Sciatic nerve (tissue), 2 donors: Measurements from ENCODE around the gene SERPINB1. TPM values are rescaled to one million over a fixed set of nuclear protein-coding genes. Genes with fewer than 3 reads are reported as not detected.
"Not testable (repeated sequence)": the region's sequence is repeated elsewhere in the genome, so short reads cannot be mapped to it uniquely, and the experiment has no call there.

Source experiments
- ATAC-seq: fragments of 200-7000 bp; cut with Tn5 transposase; one replicate; pipeline ENCODE4 v1.9.1; 2020; ENCODE audit warnings: mild to moderate bottlenecking, moderate library complexity
- DNase-seq: peaks from one replicate; pipeline ENCODE4 v3.0.0-alpha.2; 2020; ENCODE audit warnings: low spot score
- intact Hi-C: fragments of 100-400 bp; cut with DNase I; formaldehyde crosslinking; loops from one replicate; pipeline ENCODE4 v1.14.2; 2022
- total RNA-seq: library from RNA; stranded (reverse); fragmentation: NEBNext Ultra II Directional; extraction: Animal tissue kit (Norgen Biotek cat#: 25700); gene quantifications from one replicate; pipeline ENCODE4 v1.2.1, GENCODE V29; 2021
- donor health status: DM: no; HTN: no; CAD: no.
- donor health status: DM: no; HTN: no; CAD: no.

Gene SERPINB1
- total RNA-seq, 1 donor from 2014 or later: 46.1 TPM

- ATAC-seq, DNase-seq, intact Hi-C loops: not testable (repeated sequence)
Measured at GRCh38 chr6:2853378-2853768, 11.7 kb upstream of the SERPINB1 start.

GRCh38 chr6:2852921-2853322, 11.3 kb upstream of the SERPINB1 start:
- no peak for DNase-seq
- intact Hi-C loops: no loop called here
- no peak for ATAC-seq

GRCh38 chr6:2852514-2852855, 10.8 kb upstream of the SERPINB1 start:
- ATAC-seq: no peak
- intact Hi-C loops: no loop called here
- no peak for DNase-seq

- no peak for ATAC-seq
- DNase-seq: no peak
- intact Hi-C loops: no loop called here
Measured at GRCh38 chr6:2851727-2852513, 10.3 kb upstream of the SERPINB1 start.

DNA sequence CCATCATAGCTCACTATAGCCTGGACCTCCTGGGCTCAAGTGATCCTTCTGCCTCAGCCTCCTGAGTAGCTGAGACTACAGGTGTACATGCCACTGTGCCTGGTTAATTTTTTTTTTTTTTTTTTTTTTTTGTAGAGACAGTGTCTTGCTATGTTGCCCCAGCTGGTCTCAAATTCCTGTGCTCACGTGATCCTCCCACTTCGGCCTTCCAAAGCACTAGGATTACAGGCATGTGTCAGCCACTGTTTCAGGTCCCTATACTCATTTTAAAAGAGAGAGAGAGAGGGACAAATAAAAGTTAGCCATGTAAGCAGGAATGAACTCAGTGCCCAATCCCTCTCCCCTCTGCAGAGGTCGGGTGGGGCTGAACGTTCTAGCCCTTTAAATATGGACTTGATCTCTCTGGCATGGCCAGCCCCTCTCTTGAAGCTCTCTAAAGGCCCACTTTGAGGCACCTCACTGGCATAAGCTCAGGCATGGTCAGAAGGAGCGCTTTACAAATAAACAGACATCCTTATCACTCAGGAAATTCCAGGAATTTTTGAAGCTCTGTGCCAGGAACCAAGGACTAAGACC, 9.0 kb upstream of the SERPINB1 start:
- ATAC-seq: no peak
- intact Hi-C loops: no loop called here
- no peak for DNase-seq

- DNase-seq (no peak), ATAC-seq (no peak)
- intact Hi-C loops: loop anchor here (5.0 to 10.0 kb wide), 2 partner anchors 83 to 206 kb away; no protein-coding TSS in a partner anchor
Measured at GRCh38 chr6:2848851-2849250, 7.2 kb upstream of the SERPINB1 start.

DNA sequence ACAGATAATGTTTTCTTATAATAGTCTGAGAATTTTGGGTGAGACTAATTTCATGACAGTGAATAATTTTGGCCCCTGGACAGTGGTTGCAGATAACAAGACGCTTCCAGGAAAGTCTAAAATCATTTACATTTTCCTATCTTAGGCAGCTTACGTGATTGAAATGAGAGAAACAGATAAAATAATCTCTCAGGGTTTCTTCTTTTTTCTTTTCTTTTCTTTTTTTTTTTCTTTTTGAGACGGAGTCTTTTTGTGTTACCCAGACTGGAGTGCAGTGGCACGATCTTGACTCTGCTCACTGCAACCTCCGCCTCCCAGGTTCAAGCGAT, 4.2 kb upstream of the SERPINB1 start:
- DNase-seq: no peak
- ATAC-seq: no peak
- intact Hi-C loops: loop anchor here (5.0 to 10.0 kb wide), 2 partner anchors 86 to 209 kb away; no protein-coding TSS in a partner anchor

GRCh38 chr6:2844008-2844407, 2.3 kb upstream of the SERPINB1 start:
- intact Hi-C loops: loop anchor here (10.0 kb wide), 1 partner anchor 211 kb away; no protein-coding TSS in a partner anchor

DNA sequence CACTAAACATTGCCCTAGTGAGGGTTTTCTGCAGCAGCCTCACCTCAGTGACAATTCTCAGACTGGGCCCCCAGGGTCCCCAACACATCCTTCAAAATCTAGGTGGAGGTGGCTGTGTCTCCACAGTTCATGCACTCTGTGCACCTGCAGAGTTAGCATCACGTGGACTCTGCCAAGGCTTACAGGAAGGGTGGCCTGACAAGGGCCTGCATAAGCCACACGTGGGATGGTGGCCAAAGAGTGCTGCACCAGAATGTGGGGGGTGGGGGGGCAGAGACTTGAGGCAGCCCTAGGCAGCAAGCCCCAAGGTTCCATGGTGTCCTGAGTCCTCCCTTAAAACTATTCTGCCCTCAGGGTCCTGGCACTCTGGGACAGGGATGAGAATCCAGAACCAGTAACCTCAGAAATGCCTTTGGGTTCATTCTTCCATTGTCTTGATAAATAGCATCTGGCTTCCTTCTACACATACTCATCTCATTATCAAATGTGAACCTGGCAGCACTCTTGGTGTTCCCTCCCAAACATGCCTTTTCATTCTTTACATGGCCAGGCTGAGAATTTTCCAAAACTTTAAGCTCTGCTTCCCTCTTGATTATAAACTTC, 1.6 kb upstream of the SERPINB1 start:
- intact Hi-C loops: loop anchor here (10.0 kb wide), 1 partner anchor 212 kb away; no protein-coding TSS in a partner anchor
- DNase-seq (no peak), ATAC-seq (no peak)

More at GRCh38 chr6:2844008-2844407, 2.3 kb upstream of the SERPINB1 start:
- ATAC-seq (no peak), DNase-seq (no peak)

- DNase-seq (no peak), ATAC-seq (no peak)
- intact Hi-C loops: loop anchor here (10.0 kb wide), 1 partner anchor 213 kb away; no protein-coding TSS in a partner anchor
Measured at GRCh38 chr6:2842139-2842552, 483 bp upstream of the SERPINB1 start.

GRCh38 chr6:2840749-2841061, 958 bp downstream of the SERPINB1 start:
- peak; percentile 10 for ATAC-seq
- intact Hi-C loops: loop anchor here (10.0 kb wide), 1 partner anchor 214 kb away; no protein-coding TSS in a partner anchor
- no peak for DNase-seq

DNA sequence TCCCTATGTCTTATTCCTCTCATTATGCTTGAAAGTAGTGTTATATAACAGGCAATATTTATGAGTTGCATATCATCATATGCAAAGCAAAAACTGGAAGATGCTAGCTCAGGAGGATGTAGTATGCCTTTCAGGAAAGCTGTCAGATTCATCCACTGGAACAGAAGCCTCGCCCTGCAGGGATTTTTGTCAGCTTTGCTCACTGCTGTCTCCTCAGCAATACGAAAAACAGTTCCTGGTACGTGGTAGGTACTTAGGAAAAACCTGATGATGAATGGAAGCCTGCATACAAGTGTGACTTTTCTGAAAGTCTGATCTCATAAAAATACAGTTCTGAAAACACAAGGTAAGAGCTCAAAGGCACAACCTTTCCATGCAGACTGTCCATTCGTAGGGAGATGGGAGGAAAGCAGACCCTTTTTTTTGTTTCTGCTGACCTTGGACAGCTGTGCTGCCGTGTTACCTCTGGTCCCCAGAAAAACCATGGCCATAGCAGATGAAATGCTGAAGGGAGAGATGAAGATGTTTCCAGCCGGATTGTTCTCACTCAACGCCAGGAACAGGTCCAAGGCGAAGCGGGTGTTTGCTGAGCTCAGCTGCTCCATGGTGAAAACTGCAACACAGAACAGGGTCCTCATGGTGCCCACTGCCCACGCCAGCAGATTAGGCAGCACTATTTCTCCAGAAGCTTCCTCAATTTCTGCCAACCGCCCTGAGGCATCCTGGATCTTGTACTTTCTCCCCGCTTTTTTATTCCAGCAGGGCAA, 1.5 kb downstream of the SERPINB1 start:
- intact Hi-C loops: loop anchor here (10.0 kb wide), 1 partner anchor 215 kb away; no protein-coding TSS in a partner anchor
- no peak for DNase-seq

GRCh38 chr6:2839195-2839981, 2.3 kb downstream of the SERPINB1 start:
- ATAC-seq (no peak), DNase-seq (no peak)
- intact Hi-C loops: no loop called here

More for the DNA sequence above, 1.5 kb downstream of the SERPINB1 start:
- ATAC-seq: no peak

GRCh38 chr6:2838251-2838650, 3.4 kb downstream of the SERPINB1 start:
- ATAC-seq: no peak
- no peak for DNase-seq
- intact Hi-C loops: no loop called here

DNA sequence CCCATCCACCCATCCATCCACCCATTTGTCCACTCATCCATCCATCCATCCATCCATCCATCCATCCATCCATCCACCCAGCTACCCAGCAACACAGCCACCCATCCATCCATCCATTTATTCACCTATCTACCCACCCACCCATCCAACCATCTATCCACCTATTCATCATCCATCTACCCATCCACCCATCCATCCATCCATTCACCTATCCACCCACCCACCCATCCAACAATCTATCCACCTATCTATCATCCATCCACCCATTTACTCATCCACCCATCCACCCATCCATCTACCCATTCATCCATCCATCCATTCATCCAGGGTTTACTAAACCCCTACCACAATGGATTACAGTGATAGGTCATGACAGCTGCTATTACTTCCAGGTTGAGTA, 7.4 kb downstream of the SERPINB1 start:
- intact Hi-C loops: no loop called here
- no peak for DNase-seq
- no peak for ATAC-seq

- intact Hi-C loops: no loop called here
- ATAC-seq (no peak), DNase-seq (no peak)
Measured at GRCh38 chr6:2831392-2831791, 10.3 kb downstream of the SERPINB1 start.

GRCh38 chr6:2830183-2830582, 11.5 kb downstream of the SERPINB1 start:
- intact Hi-C loops: no loop called here
- ATAC-seq: no peak
- DNase-seq: no peak

- ATAC-seq: no peak
- intact Hi-C loops: no loop called here
- no peak for DNase-seq
Measured at GRCh38 chr6:2829253-2829652, 12.4 kb downstream of the SERPINB1 start.

DNA sequence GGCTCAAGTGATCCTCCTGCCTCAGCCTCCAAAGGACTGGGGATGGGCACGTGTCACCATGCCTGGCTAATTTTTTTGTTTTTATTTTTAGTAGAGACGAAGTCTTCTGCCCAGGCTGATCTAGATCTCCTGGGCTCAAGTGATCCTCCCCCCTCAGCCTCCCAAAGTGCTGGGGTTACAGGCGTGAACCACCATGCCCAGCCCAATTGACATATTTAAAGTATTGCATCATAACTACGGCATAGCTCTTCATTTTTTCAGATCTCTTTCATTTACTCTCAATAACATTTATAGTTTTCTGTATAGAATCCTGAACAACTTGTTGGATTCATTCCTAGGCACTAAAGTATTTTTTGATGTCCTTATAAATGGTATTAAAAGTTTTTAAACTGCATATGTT, 13.0 kb downstream of the SERPINB1 start:
- ATAC-seq: no peak
- no peak for DNase-seq
- intact Hi-C loops: no loop called here
